LNCAP (cell line): ENCODE measurements around the gene TMEM72.

Experiments used
- CTCF ChIP-seq: fragments of 450-650 bp; IDR thresholded peaks from 2 replicates; pipeline ENCODE4 v1.5.1; 2017; ENCODE audit warnings: mild to moderate bottlenecking

The TMEM72 gene

GRCh38 chr10:44938956-44939355 lies 27.8 kb downstream of the TMEM72 start:
- TF ChIP-seq CTCF: no peak

- TF ChIP-seq CTCF: no peak
Observed at GRCh38 chr10:44939691-44940401, 28.7 kb downstream of the TMEM72 start.

- no peak for TF ChIP-seq CTCF
Observed at GRCh38 chr10:44944354-44944753, 33.2 kb downstream of the TMEM72 start.

GRCh38 chr10:44946205-44946604 lies 35.1 kb downstream of the TMEM72 start:
- TF ChIP-seq CTCF: no peak

GRCh38 chr10:44947371-44948152 lies 36.4 kb downstream of the TMEM72 start:
- no peak for TF ChIP-seq CTCF

GRCh38 chr10:44948642-44949041 lies 37.5 kb downstream of the TMEM72 start:
- TF ChIP-seq CTCF: no peak

GRCh38 chr10:44949127-44949802 lies 38.1 kb downstream of the TMEM72 start:
- no peak for TF ChIP-seq CTCF
